ENCODE measurements around the gene ZNF827. TPM values are rescaled to one million over a fixed set of nuclear protein-coding genes. Genes with fewer than 3 reads are reported as not detected.

Gene ZNF827
- total and polyA plus RNA-seq, 2 of the 8 experiments (the other 6 are each of a cell fraction or from before 2014, with no cell fraction given), result 25.3 to 26.2 TPM

- TF ChIP-seq MAX (IDR thresholded peaks at IDR 0.05), result no peak
Measured at GRCh38 chr4:145786261-145786660, 152.4 kb downstream of the ZNF827 start (continued).

Measured in H1 (cell line).